Duodenal mucosa (tissue), 2 donors: Measurements from ENCODE around the gene CEP70.
"Not testable (repeated sequence)": the region's sequence is repeated elsewhere in the genome, so short reads cannot be mapped to it uniquely, and the experiment has no call there.

Source experiments
- H3K27ac ChIP-seq: one replicate; pipeline ENCODE4 v1.7.0; 2013; ENCODE audit warnings: low read depth, low read length
- H3K27me3 ChIP-seq, 2 donors: one replicate each; pipeline ENCODE4 v1.7.0; 2013; ENCODE audit warnings: low read length in 2 of 2, control low read depth in 1 of 2; ENCODE audit not compliant: insufficient read depth in 2 of 2, control insufficient read depth in 1 of 2
- H3K36me3 ChIP-seq, 2 donors: one replicate each; pipeline ENCODE4 v1.7.0; 2013; ENCODE audit warnings: low read length in 2 of 2, control low read depth in 1 of 2; ENCODE audit not compliant: insufficient read depth in 2 of 2, control insufficient read depth in 1 of 2
- H3K4me1 ChIP-seq, 2 donors: one replicate each; pipeline ENCODE4 v1.7.0; 2013; ENCODE audit warnings: low read length in 2 of 2, control low read depth in 1 of 2; ENCODE audit not compliant: insufficient read depth in 2 of 2, control insufficient read depth in 1 of 2
- H3K4me3 ChIP-seq, 2 donors: one replicate each; pipeline ENCODE4 v1.7.0; 2013; ENCODE audit warnings: low read length in 2 of 2, low read depth in 1 of 2
- H3K9ac ChIP-seq, 2 donors: one replicate each; pipeline ENCODE4 v1.7.0; 2013; ENCODE audit warnings: low read length in 2 of 2, low read depth in 1 of 2
- H3K9me3 ChIP-seq, 2 donors: one replicate each; pipeline ENCODE4 v1.7.0; 2013; ENCODE audit warnings: low read length in 2 of 2, control low read depth in 1 of 2; ENCODE audit not compliant: control insufficient read depth in 1 of 2

The CEP70 gene

DNA sequence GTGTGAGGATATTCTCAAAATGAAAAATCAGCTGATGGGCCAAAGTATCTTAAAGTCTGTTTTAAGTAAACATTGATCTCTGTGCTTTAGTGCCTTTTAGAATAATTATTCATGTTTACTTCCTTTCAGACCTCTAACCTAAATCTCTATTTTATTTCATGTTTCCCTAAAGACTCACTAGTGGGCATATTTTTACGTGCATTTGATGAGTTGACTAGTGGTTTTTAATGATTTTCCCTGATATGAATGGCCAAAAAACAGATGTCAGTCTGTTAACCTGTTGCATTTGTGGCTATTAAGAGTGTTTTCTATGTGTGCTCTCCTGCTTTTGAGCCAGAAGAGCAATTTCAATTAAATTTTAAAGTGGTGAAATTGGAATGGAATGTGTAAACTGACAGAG, 21.4 kb upstream of the CEP70 start:
- H3K4me3 ChIP-seq = no peak overlapping the region
- no peak overlapping the region for H3K27ac ChIP-seq
- H3K9me3 ChIP-seq = no peaks in the 10 kb centered on the region
- H3K4me1 ChIP-seq = no peaks in the 10 kb centered on the region
- no peaks in the 10 kb centered on the region for H3K27me3 ChIP-seq
- no peaks in the 10 kb centered on the region for H3K36me3 ChIP-seq
- no peak overlapping the region for H3K9ac ChIP-seq

DNA sequence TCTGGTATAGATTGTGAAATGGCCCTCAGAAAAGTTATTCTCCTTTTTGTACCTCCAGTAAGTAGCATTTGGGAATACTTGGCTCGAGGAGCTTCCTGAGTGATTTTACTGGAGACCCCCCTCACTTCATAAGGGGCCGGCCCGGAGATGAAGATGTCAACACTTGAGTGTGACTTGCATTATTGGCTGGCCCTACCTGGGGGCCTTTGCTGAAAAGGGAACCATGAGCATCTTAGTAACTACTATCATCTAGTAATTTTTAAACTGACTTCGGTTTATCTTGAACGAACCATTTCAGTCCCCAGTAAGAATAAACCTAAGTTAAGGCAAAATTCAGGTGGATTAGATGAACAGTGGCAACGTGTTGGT, 15.8 kb upstream of the CEP70 start:
- peaks cover 11 to 16% of the 10 kb centered on the region in 2 donors for H3K4me1 ChIP-seq
- peak overlapping the region; percentile 83 to 91 for H3K4me3 ChIP-seq
- no peaks in the 10 kb centered on the region for H3K36me3 ChIP-seq
- H3K9ac ChIP-seq = peak overlapping the region; percentile 60 to 80
- no peaks in the 10 kb centered on the region for H3K27me3 ChIP-seq
- H3K9me3 ChIP-seq = no peaks in the 10 kb centered on the region
- H3K27ac ChIP-seq = no peak overlapping the region

DNA sequence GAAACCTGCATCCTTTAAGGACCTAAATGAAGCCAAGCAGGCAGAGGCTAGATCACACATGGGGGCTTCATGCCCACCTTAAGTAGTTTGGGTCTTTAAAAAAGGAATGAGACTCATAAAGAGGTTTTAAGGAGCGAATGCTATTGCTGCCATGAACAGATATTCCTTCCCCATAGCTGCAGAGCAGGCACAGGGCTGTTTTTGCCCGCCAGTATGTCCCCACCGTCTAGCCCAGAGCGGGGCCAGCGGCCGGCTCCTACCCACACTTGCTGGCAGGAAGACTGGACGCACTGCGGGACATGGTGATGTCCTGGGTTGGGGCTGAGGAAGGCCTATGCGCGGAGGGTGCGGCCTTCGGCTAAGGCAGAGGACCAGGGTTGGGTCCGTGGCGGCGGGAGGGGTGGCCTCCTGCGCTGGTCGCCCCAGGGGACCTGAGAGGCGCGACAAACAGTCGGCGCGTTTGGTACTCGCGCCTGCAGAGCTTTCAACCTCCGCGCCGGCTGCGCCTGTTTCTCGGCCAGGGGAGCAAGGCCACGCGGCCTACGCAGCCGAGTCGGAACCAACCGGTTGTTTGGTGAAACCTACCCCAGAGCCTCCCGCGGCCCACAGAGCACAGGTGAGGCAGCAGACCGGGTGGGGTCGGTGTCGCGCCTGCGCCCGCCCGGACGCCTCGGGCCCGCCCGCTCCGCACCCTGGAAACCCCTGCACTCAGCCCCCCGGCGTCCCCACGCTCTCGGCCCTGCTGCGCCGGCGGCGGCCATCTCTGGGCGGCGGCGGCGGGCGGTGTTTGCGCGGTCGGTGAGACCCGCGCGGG, 14.5 kb upstream of the CEP70 start, which contains the start of gene FAIM:
FAIM (plus strand) TSS at position 450 of the 814 bp plus-strand sequence. CDS start 10,956 bp downstream, outside the sequence.
- H3K9ac ChIP-seq = peak within 1 kb of the TSS; percentile 60 to 80
- H3K4me3 ChIP-seq = peak within 1 kb of the TSS; percentile 83 to 91
- H3K36me3 ChIP-seq = no peaks in the 10 kb centered on the region

DNA sequence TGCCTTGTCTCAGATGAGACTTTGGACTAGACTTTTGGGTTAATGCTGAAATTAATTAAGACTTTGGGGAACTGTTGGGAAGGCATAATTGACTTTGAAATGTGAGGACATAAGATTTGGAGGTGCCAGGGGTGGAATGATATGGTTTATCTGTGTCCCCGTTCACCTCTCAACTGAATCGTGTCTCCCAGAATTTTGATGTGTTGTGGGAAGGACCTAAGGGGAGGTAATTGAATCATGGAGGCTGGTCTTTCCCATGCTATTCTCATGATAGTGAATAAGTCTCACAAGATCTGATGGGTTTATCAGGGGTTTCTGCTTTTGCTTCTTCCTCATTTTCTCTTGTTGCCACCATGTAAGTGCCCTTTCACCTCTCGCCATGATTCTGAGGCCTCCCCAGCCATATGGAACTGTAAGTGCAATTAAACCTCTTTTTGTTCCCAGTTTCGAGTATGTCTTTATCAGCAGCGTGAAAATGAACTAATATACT, 10.1 kb upstream of the CEP70 start:
- not testable (repeated sequence) for H3K9me3 ChIP-seq, H3K9ac ChIP-seq, H3K36me3 ChIP-seq, H3K4me3 ChIP-seq, H3K27ac ChIP-seq, H3K27me3 ChIP-seq, H3K4me1 ChIP-seq

More for the DNA sequence above, 14.5 kb upstream of the CEP70 start, which contains the start of gene FAIM:
- no peaks in the 10 kb centered on the region for H3K9me3 ChIP-seq
- peaks cover 11 to 16% of the 10 kb centered on the region in 2 donors for H3K4me1 ChIP-seq
- peak within 1 kb of the TSS; percentile 75 for H3K27ac ChIP-seq
- no peaks in the 10 kb centered on the region for H3K27me3 ChIP-seq

DNA sequence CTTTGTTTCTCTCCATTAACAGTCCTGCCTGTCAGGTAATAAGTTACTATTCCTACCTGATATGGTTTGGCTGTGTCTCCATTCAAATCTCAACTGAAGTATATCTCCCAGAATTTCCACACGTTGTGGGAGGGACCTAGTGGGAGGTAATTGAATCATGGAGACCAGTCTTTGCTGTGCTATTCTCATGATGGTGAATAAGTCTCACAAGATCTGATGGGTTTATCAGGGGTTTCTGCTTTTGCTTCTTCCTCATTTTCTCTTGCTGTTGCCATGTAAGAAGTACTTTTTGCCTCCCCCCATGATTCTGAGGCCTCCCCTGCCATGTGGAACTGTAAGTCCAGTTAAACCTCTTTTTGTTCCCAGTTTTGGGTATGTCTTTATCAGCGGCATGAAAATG, 7.6 kb upstream of the CEP70 start:
- not testable (repeated sequence) for H3K9me3 ChIP-seq, H3K27ac ChIP-seq, H3K4me1 ChIP-seq, H3K36me3 ChIP-seq, H3K9ac ChIP-seq, H3K4me3 ChIP-seq, H3K27me3 ChIP-seq

DNA sequence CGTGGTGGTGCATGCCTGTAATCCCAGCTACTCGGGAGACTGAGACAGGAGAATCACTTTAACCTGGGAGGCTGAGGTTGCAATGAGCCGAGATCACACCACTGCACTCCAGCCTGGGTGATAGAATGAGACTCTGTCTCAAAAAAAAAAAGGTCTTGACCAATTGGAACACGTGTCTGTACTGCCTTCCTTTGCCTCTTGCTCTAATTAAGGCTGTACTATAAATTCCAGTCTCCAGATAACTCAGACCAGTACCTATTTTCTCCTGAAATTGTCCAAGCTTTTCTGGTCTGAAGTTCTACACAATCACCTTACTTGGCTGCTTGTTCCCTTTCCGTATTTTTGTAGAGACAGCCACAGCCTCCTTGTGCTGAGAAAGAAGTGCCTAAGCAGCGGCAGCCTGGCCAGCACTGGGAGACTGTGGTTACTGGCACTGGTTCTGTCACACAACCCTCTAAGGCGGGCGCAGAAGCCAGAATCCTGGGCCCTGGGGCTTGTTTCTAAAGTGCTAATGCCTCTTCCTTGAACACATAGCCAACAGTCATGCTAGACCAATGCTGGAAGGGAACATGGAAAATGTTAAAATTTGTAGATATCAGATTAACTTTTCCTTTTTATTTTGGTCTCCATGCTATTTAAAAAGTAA, 6.2 kb upstream of the CEP70 start:
- peaks cover 0 to 4% of the 10 kb centered on the region in 2 donors for H3K4me1 ChIP-seq
- H3K27me3 ChIP-seq = no peaks in the 10 kb centered on the region
- no peaks in the 10 kb centered on the region for H3K36me3 ChIP-seq
- no peak overlapping the region for H3K9ac ChIP-seq
- H3K9me3 ChIP-seq = peaks cover 0 to 6% of the 10 kb centered on the region in 2 donors
- H3K27ac ChIP-seq = no peak overlapping the region
- H3K4me3 ChIP-seq = no peak overlapping the region

DNA sequence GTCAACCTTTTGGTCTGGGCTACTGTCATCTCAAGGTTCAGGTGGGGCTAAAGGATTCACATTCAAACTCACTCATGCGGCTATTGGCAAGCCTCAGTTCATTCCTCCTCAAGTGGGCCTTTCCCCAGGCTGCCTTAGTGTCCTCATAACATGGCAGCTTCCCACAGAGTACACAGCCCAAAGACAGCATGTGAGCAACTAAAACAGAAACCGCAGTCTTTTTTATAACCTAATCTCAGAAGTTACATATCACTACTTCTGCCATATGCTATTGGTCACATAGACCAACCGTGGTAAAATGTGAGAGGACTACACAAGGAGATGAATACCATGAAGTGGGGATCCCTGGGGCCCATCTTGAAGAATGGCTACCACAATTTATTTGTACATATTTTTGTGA, 4.5 kb upstream of the CEP70 start:
- Histone ChIP-seq H3K9ac (no peak overlapping the region), H3K27me3 (no peaks in the 10 kb centered on the region), H3K4me3 (no peak overlapping the region), H3K9me3 (peaks cover 0 to 6% of the 10 kb centered on the region in 2 donors), H3K36me3 (no peaks in the 10 kb centered on the region), H3K27ac (no peak overlapping the region), H3K4me1 (peaks cover 4% of the 10 kb centered on the region in 2 donors)

DNA sequence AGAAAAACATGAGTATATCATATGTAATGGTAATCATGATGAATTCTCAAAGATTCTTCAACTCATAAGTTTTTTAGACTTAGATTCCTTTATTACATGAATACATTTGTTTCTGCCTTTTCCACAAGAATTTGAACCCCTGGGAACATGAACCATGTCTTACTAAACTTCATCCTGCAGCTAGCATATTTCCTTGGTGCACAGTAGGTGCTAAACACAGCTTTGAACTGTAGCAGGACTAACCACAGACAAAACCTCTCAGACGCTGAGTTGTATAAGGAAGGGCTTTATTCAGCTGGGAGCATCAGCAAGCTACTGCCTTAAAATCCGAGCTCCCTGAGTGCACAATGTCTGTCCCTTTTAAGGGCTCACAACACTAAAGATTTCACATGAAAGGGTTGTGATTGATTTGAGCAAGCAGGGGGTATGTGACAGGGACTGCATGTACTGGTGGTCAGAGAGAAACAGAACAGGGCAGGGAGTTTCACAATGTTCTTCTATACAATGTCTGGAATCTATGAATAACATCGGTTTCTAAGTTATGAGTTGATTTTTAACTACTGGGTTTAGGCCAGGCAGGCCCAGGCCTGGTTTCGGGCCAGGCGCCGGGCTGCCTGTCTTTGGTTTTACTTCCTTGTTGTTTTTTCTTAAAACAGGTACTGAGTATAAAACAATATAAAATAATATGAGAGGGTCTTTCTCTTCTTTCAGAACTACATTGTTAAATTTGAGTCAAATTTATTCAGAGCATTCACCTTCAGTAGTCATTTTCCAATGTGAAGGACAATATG, 3.3 kb upstream of the CEP70 start:
- not testable (repeated sequence) for H3K4me3 ChIP-seq, H3K27me3 ChIP-seq, H3K27ac ChIP-seq, H3K36me3 ChIP-seq, H3K4me1 ChIP-seq, H3K9me3 ChIP-seq, H3K9ac ChIP-seq

DNA sequence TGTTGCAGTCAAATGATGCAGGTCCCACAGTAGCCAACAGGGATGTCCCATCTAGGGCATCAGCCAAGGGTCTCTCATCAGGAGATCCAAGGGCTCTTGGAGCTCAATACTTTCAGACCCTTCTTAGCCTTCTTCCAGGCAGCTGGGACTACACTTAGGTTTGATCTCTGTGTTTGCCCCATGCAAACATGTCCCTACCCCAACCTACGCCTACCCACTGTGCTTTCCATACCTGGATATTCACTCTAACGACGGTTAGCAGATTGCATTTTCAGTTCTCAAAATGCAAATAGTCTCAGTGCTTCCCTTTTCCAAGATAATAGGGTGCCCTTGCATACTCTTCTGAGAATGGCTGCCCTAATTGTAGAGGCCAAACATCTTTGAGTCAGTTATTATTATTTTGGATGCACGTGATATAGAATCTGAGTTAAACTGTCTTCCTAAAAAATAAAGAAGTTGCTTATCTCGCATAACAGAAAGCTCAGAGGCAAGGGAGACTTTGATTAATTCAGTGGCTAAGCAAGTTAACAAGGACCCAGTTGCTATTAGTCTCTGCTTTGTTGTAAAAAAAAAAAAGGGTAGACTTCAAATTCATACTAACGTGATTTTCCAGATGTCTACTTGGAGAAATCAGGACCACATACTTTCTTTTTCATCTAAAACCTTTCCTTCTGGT, 1.0 kb upstream of the CEP70 start:
- H3K9ac ChIP-seq = no peak overlapping the region
- peaks cover 0 to 6% of the 10 kb centered on the region in 2 donors for H3K9me3 ChIP-seq
- peak overlapping the region; percentile 92 to 95 for H3K4me3 ChIP-seq
- no peaks in the 10 kb centered on the region for H3K27me3 ChIP-seq
- no peaks in the 10 kb centered on the region for H3K36me3 ChIP-seq
- peaks cover 8 to 18% of the 10 kb centered on the region in 2 donors for H3K4me1 ChIP-seq
- no peak overlapping the region for H3K27ac ChIP-seq
